Endothelial cell of umbilical vein (primary cell): ENCODE measurements around the gene ITGA2B. TPM values are rescaled to one million over a fixed set of nuclear protein-coding genes. Genes with fewer than 3 reads are reported as not detected.

Experiments
- BruUV-seq: library from RNA; stranded (reverse); fragments of 400-500 nt; replicated peaks from 2 replicates; lab custom pipeline; 2021; lab: Mats Ljungman, UMichigan
- CTCF ChIA-PET: fragments of 300-600, 350-600 bp; sonication (Branson Sonifier 250); formaldehyde crosslinking; loops from one replicate; lab custom pipeline; 2021; ENCODE audit warnings: antibody characterized with exemption, inconsistent platforms; lab: Charles Lee
- POLR2A ChIA-PET: fragments of 300-600, 350-600 bp; sonication (Branson Sonifier 250); formaldehyde crosslinking; loops from one replicate; lab custom pipeline; 2021; ENCODE audit warnings: antibody characterized with exemption, inconsistent platforms; lab: Charles Lee
- DNase-seq: peaks from one replicate; pipeline ENCODE4 v3.0.0-alpha.2; 2011; ENCODE audit warnings: low read depth, low spot score
- FAIRE-seq: peaks from 2 replicates; lab custom pipeline; 2011; peaks lifted over from hg19 to GRCh38; lab: Jason Lieb, UNC
- H2AFZ ChIP-seq: 2 replicates; pipeline ENCODE4 v1.6.0; 2012; ENCODE audit warnings: low read depth, low read length, control low read depth, inconsistent platforms
- H3K27ac ChIP-seq: 2 replicates; pipeline ENCODE4 v1.5.1; 2011; ENCODE audit warnings: low read depth, mild to moderate bottlenecking, control low read depth, low read length, moderate library complexity; ENCODE audit not compliant: insufficient read depth
- H3K27me3 ChIP-seq, 2 experiments: 2 replicates each; pipeline versions ENCODE4 v1.6.0 to v1.6.1; 2011; ENCODE audit warnings: low read length in 2 of 2, mixed read lengths in 1 of 2; ENCODE audit not compliant: control insufficient read depth in 2 of 2, insufficient read depth in 2 of 2
- H3K36me3 ChIP-seq, 2 experiments: 2 replicates in 1 of 2; 3 replicates in 1 of 2; pipeline ENCODE4 v1.5.1; 2011; ENCODE audit warnings: low read length in 2 of 2, mild to moderate bottlenecking in 1 of 2, moderate library complexity in 1 of 2; ENCODE audit not compliant: control insufficient read depth in 2 of 2, insufficient read depth in 2 of 2; ENCODE audit errors: extremely low read depth in 1 of 2
- H3K4me1 ChIP-seq: 3 replicates; pipeline ENCODE4 v1.5.1; 2011; ENCODE audit warnings: mild to moderate bottlenecking, low read length; ENCODE audit not compliant: control insufficient read depth, insufficient read depth; ENCODE audit errors: extremely low read depth
- H3K4me2 ChIP-seq: 2 replicates; pipeline ENCODE4 v1.6.1; 2011; ENCODE audit warnings: low read length, control low read depth, mixed read lengths; ENCODE audit not compliant: insufficient read depth
- H3K4me3 ChIP-seq, 3 experiments: fragments of 200-600 bp in 1 of 3; sonication (generic), shearing (Covaris generic) in 1 of 3; replicated peaks in 1 of 3; 2 replicates each; pipeline ENCODE4 v1.5.1; 2011 to 2016; ENCODE audit warnings: control low read depth in 3 of 3, low read length in 3 of 3, mild to moderate bottlenecking in 2 of 3, inconsistent platforms in 1 of 3, low read depth in 1 of 3, moderate library complexity in 1 of 3; ENCODE audit not compliant: insufficient read depth in 1 of 3
- H3K79me2 ChIP-seq: 2 replicates; pipeline ENCODE4 v1.6.0; 2012; ENCODE audit warnings: low read length, inconsistent platforms; ENCODE audit not compliant: control insufficient read depth, insufficient read depth
- H3K9ac ChIP-seq: replicated peaks from 2 replicates; pipeline ENCODE3; 2011; ENCODE audit warnings: low read length, control low read depth; ENCODE audit not compliant: insufficient read depth; ENCODE audit errors: extremely low read depth
- H3K9me1 ChIP-seq: replicated peaks from 3 replicates; pipeline ENCODE4 v1.6.0; 2011; ENCODE audit warnings: mild to moderate bottlenecking, low read length; ENCODE audit not compliant: control insufficient read depth, insufficient read depth; ENCODE audit errors: extremely low read depth
- H3K9me3 ChIP-seq: replicated peaks from 2 replicates; pipeline ENCODE4 v1.5.1; 2012; ENCODE audit warnings: low read length, inconsistent platforms; ENCODE audit not compliant: control insufficient read depth, insufficient read depth
- H4K20me1 ChIP-seq: replicated peaks from 2 replicates; pipeline ENCODE3; 2011; ENCODE audit warnings: mild to moderate bottlenecking, low read length; ENCODE audit not compliant: control insufficient read depth, insufficient read depth; ENCODE audit errors: extremely low read depth
- CTCF ChIP-seq, 2 donors: IDR thresholded peaks; 1 replicate in 1 of 2; 2 replicates in 1 of 2; pipeline ENCODE4 v1.5.1; 2011; ENCODE audit warnings: low read length in 2 of 2, mild to moderate bottlenecking in 2 of 2, moderate library complexity in 2 of 2, control low read depth in 1 of 2, inconsistent platforms in 1 of 2, low read depth in 1 of 2; ENCODE audit not compliant: insufficient read depth in 1 of 2; ENCODE audit errors: extremely low read depth in 1 of 2
- EZH2 ChIP-seq: IDR thresholded peaks from 2 replicates; pipeline ENCODE4 v1.6.1; 2012; ENCODE audit warnings: borderline replicate concordance, low read depth, mild to moderate bottlenecking, moderate library complexity, low read length, inconsistent platforms; ENCODE audit not compliant: severe bottlenecking
- FOS ChIP-seq: IDR thresholded peaks from 2 replicates; pipeline ENCODE4 v1.6.1; 2011; ENCODE audit warnings: mild to moderate bottlenecking, low read length, moderate library complexity, borderline replicate concordance; ENCODE audit not compliant: insufficient read depth
- GATA2 ChIP-seq: IDR thresholded peaks from 2 replicates; pipeline ENCODE4 v1.7.0; 2011; ENCODE audit warnings: low read depth, mild to moderate bottlenecking, moderate library complexity, mixed read lengths, low read length; ENCODE audit not compliant: insufficient read length, insufficient read depth
- JUN ChIP-seq: IDR thresholded peaks from 2 replicates; pipeline ENCODE4 v1.6.1; 2011; ENCODE audit warnings: borderline replicate concordance, low read depth; ENCODE audit not compliant: insufficient read length, insufficient read depth
- MAX ChIP-seq: IDR thresholded peaks from 2 replicates; pipeline ENCODE4 v1.6.1; 2011; ENCODE audit not compliant: insufficient read depth, insufficient read length
- MYC ChIP-seq: IDR thresholded peaks from one replicate; pipeline ENCODE4 v1.6.1; 2011; ENCODE audit warnings: mild to moderate bottlenecking, low read depth, low read length
- POLR2A ChIP-seq: IDR thresholded peaks from 2 replicates; pipeline ENCODE4 v1.6.1; 2012; ENCODE audit warnings: low read depth, mild to moderate bottlenecking, control low read depth, low read length
- POLR2AphosphoS5 ChIP-seq: IDR thresholded peaks from 2 replicates; pipeline ENCODE4 v1.6.1; 2012; ENCODE audit warnings: low read depth, mild to moderate bottlenecking, control low read depth, low read length, moderate library complexity; ENCODE audit not compliant: insufficient read depth
- dilution Hi-C: fragments of 300-500 bp; cut with MboI; formaldehyde crosslinking; loops from one replicate; pipeline ENCODE4 v1.15.0; 2019; ENCODE audit warnings: low sequenced_read_pairs; ENCODE audit not compliant: extremely low pct_ligation_motif_present
- intact Hi-C: fragments of 100-400 bp; cut with micrococcal nuclease; formaldehyde crosslinking; loops from one replicate; pipeline ENCODE4 v1.10.0; 2022
- polyA plus RNA-seq, 4 experiments: library from polyadenylated mRNA; depleted of rRNA in 3 of 4; stranded (reverse) in 3 of 4; unstranded in 1 of 4; fragments of >200 nt; gene quantifications; 2 replicates each; pipeline versions ENCODE4 v1.2.1 to v1.2.3, GENCODE V29; 2011 to 2012; ENCODE audit warnings: missing spikeins in 1 of 4
- total RNA-seq: library from RNA; stranded (reverse); gene quantifications from 2 replicates; pipeline ENCODE4 v1.2.3, GENCODE V29; 2021

The ITGA2B gene
- total and polyA plus RNA-seq, 2 donors (not counting 3 experiments of a cell fraction or from before 2014, with no cell fraction given), result 0.26 to 0.82 TPM

- FAIRE-seq (no peak), DNase-seq (no peak)
- intact Hi-C loops (no loop called here), dilution Hi-C loops (no loop called here)
- no peaks in the 10 kb centered on the region for H3K27me3 ChIP-seq
- no peaks in the 10 kb centered on the region for H3K9me3 ChIP-seq
- no peaks in the 10 kb centered on the region for H3K36me3 ChIP-seq
- H4K20me1 ChIP-seq, result no peaks in the 10 kb centered on the region
- ChIA-PET CTCF (interaction anchor here (2.1 kb wide), 1 partner anchor 13 kb away, joined by 8 read pairs; no protein-coding TSS in a partner anchor), POLR2A (no interaction called here)
- H3K9ac ChIP-seq, result no peak overlapping the region
- no peaks in the 10 kb centered on the region for H3K9me1 ChIP-seq
- no peak overlapping the region for H3K27ac ChIP-seq
- BruUV-seq, result no TSS peak
- H3K4me3 ChIP-seq, result no peak overlapping the region
- no peak for TF ChIP-seq FOS
- TF ChIP-seq EZH2, result no peak
- TF ChIP-seq MYC, result no peak
- TF ChIP-seq JUN, result no peak
- TF ChIP-seq GATA2, result no peak
- no peak for TF ChIP-seq POLR2AphosphoS5
- TF ChIP-seq POLR2A, result no peak
- TF ChIP-seq MAX, result no peak
- no peak for TF ChIP-seq CTCF (IDR thresholded peaks at IDR 0.05; ENCODE audit: extremely low read depth in 1 of 2, insufficient read depth in 1 of 2, low read depth in 1 of 2, low read length in 2 of 2)
- no peaks in the 10 kb centered on the region for H3K79me2 ChIP-seq
- peaks cover 5% of the 10 kb centered on the region for H3K4me1 ChIP-seq
- H3K4me2 ChIP-seq, result no peak overlapping the region
- H2AFZ ChIP-seq, result no peak overlapping the region
Observed at GRCh38 chr17:44359006-44359405, 30.4 kb downstream of the ITGA2B start.
